Measurements from ENCODE around the gene SMARCB1.

- TF ChIP-seq CTCF (optimal IDR thresholded peaks at IDR 0.05 in 1 of 3, IDR thresholded peaks at IDR 0.05 in 1 of 3, conservative IDR thresholded peaks at IDR 0.05 in 1 of 3; ENCODE audit: extremely low read depth in 1 of 3, insufficient read depth in 2 of 3, low read length in 3 of 3) (no peak), EZH2 (IDR thresholded peaks at IDR 0.05; ENCODE audit: low read length) (no peak)
These were observed 15.2 kb downstream of the SMARCB1 start for GRCh38 chr22:23801886-23802377.

Measured in keratinocyte (primary cell).